GM12892 (cell line): ENCODE data around the gene CHML.

Experiments
- POLR2AphosphoS5 ChIP-seq: IDR thresholded peaks from 2 replicates; pipeline ENCODE4 v1.6.1; 2011; ENCODE audit warnings: low read depth, low read length, control low read depth
- TAF1 ChIP-seq: IDR thresholded peaks from 2 replicates; pipeline ENCODE4 v1.6.1; 2011; ENCODE audit warnings: low read depth, mild to moderate bottlenecking, control low read depth, low read length, borderline replicate concordance

DNA sequence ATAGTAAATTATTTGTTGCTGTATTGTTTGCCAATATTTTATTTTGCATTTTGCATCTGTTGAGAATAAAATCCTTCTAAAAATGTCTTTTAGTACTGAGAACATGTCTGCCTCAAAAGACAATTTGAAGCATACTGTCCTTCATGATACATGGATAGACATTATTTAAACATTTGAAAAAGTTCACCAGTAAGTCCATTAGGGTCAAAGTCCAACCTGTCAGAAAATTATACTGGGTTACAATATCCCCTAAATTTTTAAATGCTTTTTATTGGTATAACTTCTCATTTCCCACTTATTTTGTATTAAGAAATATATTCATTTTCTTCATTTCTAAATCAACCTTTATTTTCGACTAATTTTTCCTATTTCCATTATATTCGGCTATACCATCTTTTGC lies 9.3 kb downstream of the CHML start:
- TF ChIP-seq POLR2AphosphoS5, result no peak
- no peak for TF ChIP-seq TAF1
